OCI-LY1 (cell line): ENCODE measurements around the gene JAM3.
"Not testable (repeated sequence)": the region's sequence is repeated elsewhere in the genome, so short reads cannot be mapped to it uniquely, and the experiment has no call there.

Source experiments
- H2AFZ ChIP-seq: fragments of 200-600 bp; sonication (generic), shearing (Covaris generic); 2 replicates; pipeline ENCODE4 v1.6.0; 2014; ENCODE audit warnings: antibody characterized with exemption, mild to moderate bottlenecking, low read length
- H3F3A ChIP-seq: fragments of 200-600 bp; sonication (generic), shearing (Covaris generic); 2 replicates; pipeline ENCODE4 v1.6.0; 2014; ENCODE audit warnings: mild to moderate bottlenecking, antibody characterized with exemption, low read length, moderate library complexity; ENCODE audit not compliant: insufficient read depth
- H3K27ac ChIP-seq: fragments of 200-600 bp; sonication (generic); 2 replicates; pipeline ENCODE4 v1.5.1; 2014; ENCODE audit warnings: low read length, mixed run types, mild to moderate bottlenecking, low read depth; ENCODE audit not compliant: poor library complexity, severe bottlenecking
- H3K27me3 ChIP-seq: fragments of 200-600 bp; sonication (generic); 2 replicates; pipeline ENCODE4 v1.6.0; 2014; ENCODE audit warnings: antibody characterized with exemption, mild to moderate bottlenecking, low read length, moderate library complexity; ENCODE audit not compliant: insufficient read depth
- H3K36me3 ChIP-seq: fragments of 200-600 bp; sonication (generic); 2 replicates; pipeline ENCODE4 v1.6.1; 2014; ENCODE audit warnings: mild to moderate bottlenecking, antibody characterized with exemption, low read length, moderate library complexity, mixed read lengths; ENCODE audit not compliant: insufficient read depth
- H3K4me1 ChIP-seq: fragments of 200-600 bp; sonication (generic); 2 replicates; pipeline ENCODE4 v1.5.1; 2014; ENCODE audit warnings: mild to moderate bottlenecking, low read length, moderate library complexity; ENCODE audit not compliant: insufficient read depth, severe bottlenecking
- H3K4me2 ChIP-seq: fragments of 200-600 bp; sonication (generic), shearing (Covaris generic); 2 replicates; pipeline ENCODE4 v1.6.1; 2014; ENCODE audit warnings: low read length
- H3K4me3 ChIP-seq: fragments of 200-600 bp; sonication (generic); 2 replicates; pipeline ENCODE4 v1.5.1; 2014; ENCODE audit warnings: low read length, low read depth, mild to moderate bottlenecking, mixed read lengths; ENCODE audit not compliant: poor library complexity, severe bottlenecking
- H3K79me2 ChIP-seq: fragments of 200-600 bp; shearing (Covaris generic); 2 replicates; pipeline ENCODE4 v1.6.1; 2016; ENCODE audit warnings: mixed run types, low read length, mixed read lengths; ENCODE audit not compliant: insufficient read depth
- H3K9ac ChIP-seq: fragments of 200-600 bp; sonication (generic), shearing (Covaris generic); 2 replicates; pipeline ENCODE4 v1.6.1; 2014; ENCODE audit warnings: mild to moderate bottlenecking, low read length, mixed read lengths
- H3K9me2 ChIP-seq: fragments of 200-600 bp; sonication (generic), shearing (Covaris generic); 2 replicates; pipeline ENCODE4 v1.6.1; 2014; ENCODE audit warnings: low read depth, mild to moderate bottlenecking, low read length, mixed read lengths
- H3K9me3 ChIP-seq: fragments of 200-600 bp; shearing (Covaris generic); 2 replicates; pipeline ENCODE4 v1.6.1; 2014; ENCODE audit warnings: low read length, mixed read lengths
- H4K20me1 ChIP-seq: fragments of 200-600 bp; sonication (generic), shearing (Covaris generic); 2 replicates; pipeline ENCODE4 v1.6.0; 2016; ENCODE audit warnings: mild to moderate bottlenecking, low read length; ENCODE audit not compliant: insufficient read depth
- EZH2 ChIP-seq: fragments of 200-600 bp; sonication (generic), shearing (Covaris generic); IDR thresholded peaks from 2 replicates; pipeline ENCODE4 v1.8.0; 2017; ENCODE audit warnings: borderline replicate concordance, mixed run types, mild to moderate bottlenecking, antibody characterized with exemption, low read length, moderate library complexity, mixed read lengths
- TF ChIP-seq, protein P1 (sequence below): fragments of 200-600 bp; sonication (generic), shearing (Covaris generic); IDR thresholded peaks from 2 replicates; pipeline ENCODE4 v1.5.1; 2017; ENCODE audit warnings: mild to moderate bottlenecking, antibody characterized with exemption, low read length, moderate library complexity, mixed read lengths

JAM3 gene

DNA sequence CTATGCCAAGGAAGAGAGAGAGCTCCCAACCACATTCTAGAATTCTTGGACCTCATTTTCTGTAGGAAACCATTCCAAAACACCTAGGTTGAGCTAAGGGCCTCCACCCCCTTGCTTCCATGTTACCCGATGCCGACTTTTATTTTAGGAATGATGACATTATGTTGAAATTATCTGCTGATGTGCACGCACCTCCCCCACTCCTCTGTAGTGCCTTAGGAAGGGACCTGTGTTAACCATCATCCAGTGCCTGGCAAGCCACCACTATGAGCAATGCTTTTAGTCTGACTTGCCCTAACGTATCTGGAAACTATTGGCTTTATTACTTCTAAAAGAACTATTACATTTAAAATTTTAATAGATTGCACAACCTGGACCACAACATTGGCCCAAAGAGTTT is 112.8 kb downstream of the JAM3 start:
- H3K9me3 ChIP-seq, result no peaks in the 10 kb centered on the region
- no peaks in the 10 kb centered on the region for H3K79me2 ChIP-seq
- H3F3A ChIP-seq, result no peaks in the 10 kb centered on the region
- H3K4me3 ChIP-seq, result no peak overlapping the region
- H3K4me2 ChIP-seq, result no peak overlapping the region
- no peak overlapping the region for H3K9ac ChIP-seq
- H3K27me3 ChIP-seq, result no peaks in the 10 kb centered on the region
- H4K20me1 ChIP-seq, result no peaks in the 10 kb centered on the region
- H3K4me1 ChIP-seq, result no peaks in the 10 kb centered on the region
- no peaks in the 10 kb centered on the region for H3K9me2 ChIP-seq
- TF ChIP-seq, protein P1, sequence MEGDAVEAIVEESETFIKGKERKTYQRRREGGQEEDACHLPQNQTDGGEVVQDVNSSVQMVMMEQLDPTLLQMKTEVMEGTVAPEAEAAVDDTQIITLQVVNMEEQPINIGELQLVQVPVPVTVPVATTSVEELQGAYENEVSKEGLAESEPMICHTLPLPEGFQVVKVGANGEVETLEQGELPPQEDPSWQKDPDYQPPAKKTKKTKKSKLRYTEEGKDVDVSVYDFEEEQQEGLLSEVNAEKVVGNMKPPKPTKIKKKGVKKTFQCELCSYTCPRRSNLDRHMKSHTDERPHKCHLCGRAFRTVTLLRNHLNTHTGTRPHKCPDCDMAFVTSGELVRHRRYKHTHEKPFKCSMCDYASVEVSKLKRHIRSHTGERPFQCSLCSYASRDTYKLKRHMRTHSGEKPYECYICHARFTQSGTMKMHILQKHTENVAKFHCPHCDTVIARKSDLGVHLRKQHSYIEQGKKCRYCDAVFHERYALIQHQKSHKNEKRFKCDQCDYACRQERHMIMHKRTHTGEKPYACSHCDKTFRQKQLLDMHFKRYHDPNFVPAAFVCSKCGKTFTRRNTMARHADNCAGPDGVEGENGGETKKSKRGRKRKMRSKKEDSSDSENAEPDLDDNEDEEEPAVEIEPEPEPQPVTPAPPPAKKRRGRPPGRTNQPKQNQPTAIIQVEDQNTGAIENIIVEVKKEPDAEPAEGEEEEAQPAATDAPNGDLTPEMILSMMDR, result no peak
- TF ChIP-seq EZH2, result no peak
- H2AFZ ChIP-seq, result no peak overlapping the region
- H3K27ac ChIP-seq, result no peak overlapping the region
- H3K36me3 ChIP-seq, result peaks cover 91% of the 10 kb centered on the region

DNA sequence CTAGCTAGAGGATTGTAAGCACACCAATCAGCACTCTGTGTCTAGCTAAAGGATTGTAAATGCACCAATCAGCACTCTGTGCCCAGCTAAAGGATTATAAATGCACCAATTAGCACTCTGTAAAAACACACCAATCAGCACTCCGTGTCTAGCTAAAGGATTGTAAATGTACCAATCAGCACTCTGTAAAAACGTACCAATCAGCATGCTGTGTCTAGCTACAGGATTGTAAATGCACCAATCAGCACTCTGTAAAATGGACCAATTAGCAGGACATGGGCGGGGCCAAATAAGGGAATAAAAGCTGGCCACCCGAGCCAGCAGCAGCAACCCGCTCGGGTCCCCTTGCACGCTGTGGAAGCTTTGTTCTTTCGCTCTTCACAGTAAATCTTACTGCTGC is 119.2 kb downstream of the JAM3 start:
- not testable (repeated sequence) for H3K79me2 ChIP-seq

DNA sequence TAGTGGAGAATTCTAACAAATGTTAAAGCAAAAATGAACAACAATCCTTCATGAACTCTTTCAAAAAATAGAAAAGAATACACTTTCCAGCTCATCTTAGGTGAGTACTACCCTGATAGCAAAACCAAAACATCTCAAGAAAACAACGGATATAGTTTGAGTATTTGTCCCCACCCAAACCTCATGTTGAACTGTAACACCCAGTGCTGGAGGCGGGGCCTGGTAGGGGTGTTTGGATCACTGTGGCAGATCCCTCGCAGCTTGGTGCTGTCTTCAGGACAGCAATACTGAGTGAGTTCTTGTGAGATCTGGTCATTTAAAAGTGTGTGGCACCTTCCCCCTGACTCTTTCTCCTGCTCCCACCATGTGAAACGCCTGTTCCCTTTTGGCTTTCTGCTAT is 127.9 kb downstream of the JAM3 start:
- H3K9me2 ChIP-seq, result no peaks in the 10 kb centered on the region
- no peaks in the 10 kb centered on the region for H3K79me2 ChIP-seq

More for the DNA sequence above, 119.2 kb downstream of the JAM3 start:
- not testable (repeated sequence) for H3F3A ChIP-seq, H3K27me3 ChIP-seq, H3K27ac ChIP-seq, H3K4me2 ChIP-seq, H3K4me1 ChIP-seq, H4K20me1 ChIP-seq, H3K9me2 ChIP-seq, H2AFZ ChIP-seq, H3K9ac ChIP-seq, H3K4me3 ChIP-seq, H3K9me3 ChIP-seq
- H3K36me3 ChIP-seq, result peaks cover 91% of the 10 kb centered on the region

DNA sequence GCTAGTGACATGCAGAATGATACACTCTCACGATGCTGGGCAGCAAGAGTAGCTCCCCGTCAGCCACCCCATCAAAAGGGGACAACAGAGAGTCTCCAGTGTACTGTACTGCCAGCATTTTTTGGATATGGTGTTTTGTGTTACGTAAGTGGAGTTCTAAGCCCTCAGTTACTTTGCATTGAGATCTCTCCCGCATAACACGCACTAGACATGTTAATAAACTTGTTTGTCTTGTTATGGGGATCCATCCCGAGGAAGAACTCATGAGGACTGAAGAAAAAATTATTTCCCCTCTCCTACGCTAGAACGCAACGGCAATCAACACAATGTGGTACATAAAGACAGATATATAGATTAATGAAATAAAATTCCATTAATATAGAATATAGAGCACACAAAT is 130.7 kb downstream of the JAM3 start:
- no peak overlapping the region for H3K9ac ChIP-seq
- H3K79me2 ChIP-seq, result no peaks in the 10 kb centered on the region
- H3K4me2 ChIP-seq, result no peak overlapping the region
- peaks cover 91% of the 10 kb centered on the region for H3K36me3 ChIP-seq
- no peaks in the 10 kb centered on the region for H3K9me2 ChIP-seq
- no peak overlapping the region for H3K27ac ChIP-seq
- H3F3A ChIP-seq, result no peaks in the 10 kb centered on the region
- no peak overlapping the region for H2AFZ ChIP-seq
- TF ChIP-seq, protein P1, result no peak
- TF ChIP-seq EZH2, result no peak
- no peaks in the 10 kb centered on the region for H3K9me3 ChIP-seq
- no peaks in the 10 kb centered on the region for H4K20me1 ChIP-seq
- no peaks in the 10 kb centered on the region for H3K4me1 ChIP-seq
- no peak overlapping the region for H3K4me3 ChIP-seq
- no peaks in the 10 kb centered on the region for H3K27me3 ChIP-seq

More for the DNA sequence above, 127.9 kb downstream of the JAM3 start:
- no peak overlapping the region for H3K4me2 ChIP-seq
- no peaks in the 10 kb centered on the region for H3K27me3 ChIP-seq
- no peaks in the 10 kb centered on the region for H4K20me1 ChIP-seq
- H3K36me3 ChIP-seq, result peaks cover 91% of the 10 kb centered on the region
- no peak overlapping the region for H3K4me3 ChIP-seq
- no peaks in the 10 kb centered on the region for H3K4me1 ChIP-seq
- H3K9ac ChIP-seq, result no peak overlapping the region
- H3F3A ChIP-seq, result no peaks in the 10 kb centered on the region
- TF ChIP-seq, protein P1, result no peak
- no peak for TF ChIP-seq EZH2
- no peaks in the 10 kb centered on the region for H3K9me3 ChIP-seq
- H2AFZ ChIP-seq, result no peak overlapping the region
- H3K27ac ChIP-seq, result no peak overlapping the region
